Gastrocnemius medialis (tissue), 4 donors: ENCODE results near the gene SPTSSA.

Experiments used
- POLR2A ChIP-seq, 2 donors: fragments of 450-650 bp; IDR thresholded peaks; one replicate each; pipeline ENCODE4 v1.6.1; 2017; ENCODE audit warnings: antibody characterized with exemption in 2 of 2, mild to moderate bottlenecking in 2 of 2, moderate library complexity in 2 of 2
- TF ChIP-seq, protein P1 (sequence below), 5 experiments: fragments of 450-650 bp in 3 of 5; fragments of 200-600 bp in 2 of 5; sonication (generic) in 2 of 5; IDR thresholded peaks in 4 of 5; conservative IDR thresholded peaks in 1 of 5; 1 replicate in 4 of 5; 2 replicates in 1 of 5; pipeline ENCODE4 v1.5.1; 2016 to 2019; ENCODE audit warnings: antibody characterized with exemption in 5 of 5, mild to moderate bottlenecking in 3 of 5, moderate library complexity in 3 of 5

- TF ChIP-seq, protein P1, sequence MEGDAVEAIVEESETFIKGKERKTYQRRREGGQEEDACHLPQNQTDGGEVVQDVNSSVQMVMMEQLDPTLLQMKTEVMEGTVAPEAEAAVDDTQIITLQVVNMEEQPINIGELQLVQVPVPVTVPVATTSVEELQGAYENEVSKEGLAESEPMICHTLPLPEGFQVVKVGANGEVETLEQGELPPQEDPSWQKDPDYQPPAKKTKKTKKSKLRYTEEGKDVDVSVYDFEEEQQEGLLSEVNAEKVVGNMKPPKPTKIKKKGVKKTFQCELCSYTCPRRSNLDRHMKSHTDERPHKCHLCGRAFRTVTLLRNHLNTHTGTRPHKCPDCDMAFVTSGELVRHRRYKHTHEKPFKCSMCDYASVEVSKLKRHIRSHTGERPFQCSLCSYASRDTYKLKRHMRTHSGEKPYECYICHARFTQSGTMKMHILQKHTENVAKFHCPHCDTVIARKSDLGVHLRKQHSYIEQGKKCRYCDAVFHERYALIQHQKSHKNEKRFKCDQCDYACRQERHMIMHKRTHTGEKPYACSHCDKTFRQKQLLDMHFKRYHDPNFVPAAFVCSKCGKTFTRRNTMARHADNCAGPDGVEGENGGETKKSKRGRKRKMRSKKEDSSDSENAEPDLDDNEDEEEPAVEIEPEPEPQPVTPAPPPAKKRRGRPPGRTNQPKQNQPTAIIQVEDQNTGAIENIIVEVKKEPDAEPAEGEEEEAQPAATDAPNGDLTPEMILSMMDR (IDR thresholded peaks at IDR 0.05 in 4 of 5, conservative IDR thresholded peaks at IDR 0.05 in 1 of 5) = no peak
- no peak for TF ChIP-seq POLR2A (IDR thresholded peaks at IDR 0.05)
Observed at GRCh38 chr14:34436960-34437728, 24.9 kb downstream of the SPTSSA start.
